WI38 (cell line): ENCODE results near the gene CENPN.
A peak's percentile ranks its signal among the peaks of the same experiment; 100 is the strongest.

ENCODE experiments used
- H3K4me3 ChIP-seq: 2 replicates; pipeline ENCODE4 v1.5.1; 2011; ENCODE audit warnings: low read depth, mild to moderate bottlenecking, control low read depth, low read length
- TF ChIP-seq, protein P1 (sequence below): IDR thresholded peaks from 2 replicates; pipeline ENCODE4 v1.5.1; 2012; ENCODE audit warnings: low read depth, mild to moderate bottlenecking, control low read depth, low read length

Gene CENPN

DNA sequence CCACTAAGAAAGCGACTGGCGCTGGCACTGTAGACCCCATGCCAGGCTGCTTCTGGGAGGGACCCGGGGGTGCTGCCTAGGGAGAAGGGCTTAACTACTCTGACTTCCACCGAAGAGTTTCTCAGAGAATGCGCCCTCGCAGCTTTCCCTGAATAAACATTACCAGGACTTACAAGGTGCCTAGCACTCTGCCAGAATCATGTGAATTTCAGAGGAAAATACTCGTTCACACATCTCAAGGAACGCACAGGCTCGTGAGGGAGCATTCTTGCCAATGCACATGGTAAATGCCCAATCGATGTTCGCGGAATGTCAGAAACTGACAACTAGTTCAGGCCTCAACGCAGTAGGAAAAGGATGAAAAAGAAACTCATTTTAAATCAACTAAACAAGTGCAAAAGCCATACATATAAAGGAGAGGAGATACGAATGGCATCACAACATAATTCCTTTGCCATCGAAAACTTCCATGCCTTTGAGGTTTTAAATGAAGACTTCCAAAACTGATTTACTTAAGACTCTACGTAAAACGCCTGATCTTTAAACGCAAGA lies 1.3 kb upstream of the CENPN start:
- peak overlapping the region; percentile 88 for H3K4me3 ChIP-seq
- TF ChIP-seq, protein P1, sequence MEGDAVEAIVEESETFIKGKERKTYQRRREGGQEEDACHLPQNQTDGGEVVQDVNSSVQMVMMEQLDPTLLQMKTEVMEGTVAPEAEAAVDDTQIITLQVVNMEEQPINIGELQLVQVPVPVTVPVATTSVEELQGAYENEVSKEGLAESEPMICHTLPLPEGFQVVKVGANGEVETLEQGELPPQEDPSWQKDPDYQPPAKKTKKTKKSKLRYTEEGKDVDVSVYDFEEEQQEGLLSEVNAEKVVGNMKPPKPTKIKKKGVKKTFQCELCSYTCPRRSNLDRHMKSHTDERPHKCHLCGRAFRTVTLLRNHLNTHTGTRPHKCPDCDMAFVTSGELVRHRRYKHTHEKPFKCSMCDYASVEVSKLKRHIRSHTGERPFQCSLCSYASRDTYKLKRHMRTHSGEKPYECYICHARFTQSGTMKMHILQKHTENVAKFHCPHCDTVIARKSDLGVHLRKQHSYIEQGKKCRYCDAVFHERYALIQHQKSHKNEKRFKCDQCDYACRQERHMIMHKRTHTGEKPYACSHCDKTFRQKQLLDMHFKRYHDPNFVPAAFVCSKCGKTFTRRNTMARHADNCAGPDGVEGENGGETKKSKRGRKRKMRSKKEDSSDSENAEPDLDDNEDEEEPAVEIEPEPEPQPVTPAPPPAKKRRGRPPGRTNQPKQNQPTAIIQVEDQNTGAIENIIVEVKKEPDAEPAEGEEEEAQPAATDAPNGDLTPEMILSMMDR = no peak

DNA sequence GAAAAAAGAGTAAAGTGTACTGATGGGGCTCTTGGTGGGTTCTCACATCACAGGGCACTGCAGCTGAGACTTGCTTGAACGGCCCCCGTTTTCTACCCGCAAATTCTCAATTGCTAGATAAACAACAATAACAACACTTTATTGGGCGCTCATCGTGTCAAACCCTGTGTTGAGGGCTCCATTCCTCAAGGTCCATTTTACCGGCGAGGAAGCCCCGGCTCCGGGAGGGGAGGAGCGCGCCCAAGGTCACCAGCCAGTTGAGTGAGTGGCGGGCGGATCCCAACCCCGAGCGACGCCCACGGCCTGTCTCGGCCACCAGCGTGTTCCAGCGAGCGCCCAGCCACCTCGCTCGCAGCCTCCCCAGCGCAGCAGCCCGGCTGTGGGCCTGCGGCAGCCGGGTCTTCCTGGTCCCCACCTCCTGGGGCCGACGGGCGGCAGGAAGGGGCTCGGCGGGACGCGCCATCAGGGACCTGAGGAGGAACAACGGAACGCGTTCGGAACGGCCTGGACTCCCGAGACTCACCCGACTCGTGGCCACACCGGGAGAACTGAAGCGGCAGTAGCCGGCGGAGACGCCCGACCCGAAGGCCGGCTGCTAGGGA lies 702 bp upstream of the CENPN start:
- TF ChIP-seq, protein P1 = no peak
- peak overlapping the region; percentile 88 for H3K4me3 ChIP-seq

DNA sequence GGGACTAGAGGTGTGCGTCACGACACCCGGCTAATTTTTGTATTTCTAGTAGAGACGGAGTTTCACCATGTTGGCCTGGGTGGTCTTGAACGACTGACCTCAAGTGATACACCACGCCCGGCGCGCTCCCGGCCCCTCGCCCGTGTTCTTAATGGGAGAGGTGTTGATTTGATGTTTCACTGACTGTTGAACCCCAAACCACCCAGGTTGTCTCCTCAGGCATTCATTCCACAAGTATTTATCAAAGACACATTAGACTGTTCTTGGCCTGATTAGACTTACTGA lies 1.4 kb downstream of the CENPN start:
- TF ChIP-seq, protein P1 = no peak

DNA sequence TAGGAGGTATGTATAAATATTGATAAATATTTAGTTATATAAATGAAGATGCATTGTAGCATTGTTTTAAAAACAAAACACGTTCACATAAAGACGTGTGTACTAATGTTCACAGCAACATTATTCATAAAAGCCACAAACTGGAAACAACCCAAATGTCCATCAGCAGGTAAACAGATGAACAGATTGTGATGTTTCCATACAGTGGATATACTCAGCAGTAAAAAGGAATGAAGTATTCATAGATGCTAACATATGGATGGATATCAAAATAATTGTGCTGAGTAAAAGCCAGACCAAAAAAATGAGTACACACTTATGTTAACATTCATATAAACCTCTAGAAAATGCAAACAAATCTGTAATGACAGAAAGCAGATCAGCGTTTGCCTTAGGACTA lies 6.0 kb downstream of the CENPN start:
- no peak overlapping the region for H3K4me3 ChIP-seq
- TF ChIP-seq, protein P1 = no peak

More for the DNA sequence above, 1.4 kb downstream of the CENPN start:
- peak overlapping the region; percentile 88 for H3K4me3 ChIP-seq

DNA sequence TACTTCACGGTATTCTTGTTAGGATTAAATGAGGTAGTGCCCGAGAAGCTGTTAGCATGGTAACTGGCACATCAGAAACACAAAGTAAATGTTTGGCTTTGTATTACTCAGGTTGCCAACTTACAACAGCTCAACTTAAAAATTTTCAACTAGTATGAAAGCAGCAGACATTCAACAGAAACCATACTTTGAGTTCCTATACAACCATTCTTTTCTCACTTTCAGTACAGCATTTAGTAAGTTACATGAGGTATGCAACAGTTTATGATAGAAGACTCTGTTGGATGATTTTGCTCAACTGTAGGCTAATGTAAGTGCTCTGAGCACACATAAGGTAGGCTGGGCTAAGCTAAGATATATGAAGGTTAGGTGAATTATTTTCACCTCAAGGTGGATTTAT lies 7.7 kb downstream of the CENPN start:
- TF ChIP-seq, protein P1 = no peak

DNA sequence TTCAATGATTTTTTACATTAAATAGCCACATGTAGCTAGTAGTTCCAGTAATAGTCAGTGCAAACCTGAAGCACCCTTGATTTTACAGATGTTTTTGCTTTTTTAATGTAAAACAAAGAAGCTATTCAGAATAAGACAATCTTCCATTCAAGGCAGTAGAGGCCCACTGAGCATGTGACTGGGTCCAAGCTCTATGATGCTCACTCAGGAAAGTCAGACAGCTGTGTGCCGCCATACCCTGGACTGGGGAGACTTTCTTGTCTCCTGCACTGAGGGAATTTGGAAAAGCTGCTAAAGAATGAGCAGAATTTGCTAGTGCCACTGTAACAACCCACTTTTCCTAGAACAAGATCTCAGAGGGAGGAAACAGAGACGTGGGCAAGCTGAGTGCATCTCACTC lies 11.5 kb downstream of the CENPN start:
- no peak overlapping the region for H3K4me3 ChIP-seq
- TF ChIP-seq, protein P1 = no peak

More for the DNA sequence above, 7.7 kb downstream of the CENPN start:
- no peak overlapping the region for H3K4me3 ChIP-seq

DNA sequence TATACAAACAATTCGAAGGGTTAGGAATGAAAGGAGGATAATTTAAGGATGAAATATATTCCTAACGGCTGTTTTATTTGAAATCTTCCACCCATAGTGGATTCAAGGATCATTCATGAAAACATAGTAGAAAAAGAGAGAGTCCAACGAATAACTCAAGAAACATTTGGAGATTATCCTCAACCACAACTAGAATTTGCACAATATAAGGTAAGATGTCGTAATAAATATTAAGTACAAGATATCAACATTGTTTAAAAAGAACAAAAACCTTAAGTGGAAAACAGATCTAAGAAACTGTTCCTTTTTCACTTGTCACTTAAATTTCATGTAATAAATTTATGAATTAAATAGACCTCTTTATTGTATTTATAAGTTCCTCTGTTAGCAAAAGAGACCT lies 19.4 kb downstream of the CENPN start:
- H3K4me3 ChIP-seq = no peak overlapping the region
- TF ChIP-seq, protein P1 = no peak
